IPS-15b (cell line): ENCODE results near the gene FOXS1.
A peak's percentile ranks its signal among the peaks of the same experiment; 100 is the strongest.
"Not testable (repeated sequence)": the region's sequence is repeated elsewhere in the genome, so short reads cannot be mapped to it uniquely, and the experiment has no call there.

Experiments used
- H3K27me3 ChIP-seq: one replicate; pipeline ENCODE4 v1.6.1; 2013; ENCODE audit warnings: low read length; ENCODE audit not compliant: control insufficient read depth, insufficient read depth
- H3K36me3 ChIP-seq: one replicate; pipeline ENCODE4 v1.6.1; 2013; ENCODE audit warnings: low read length; ENCODE audit not compliant: control insufficient read depth, insufficient read depth
- H3K4me1 ChIP-seq: one replicate; pipeline ENCODE4 v1.6.1; 2013; ENCODE audit warnings: mild to moderate bottlenecking, low read length; ENCODE audit not compliant: control insufficient read depth, insufficient read depth
- H3K4me3 ChIP-seq: one replicate; pipeline ENCODE4 v1.5.1; 2013; ENCODE audit warnings: low read depth, low read length
- H3K9ac ChIP-seq: one replicate; pipeline ENCODE4 v1.6.1; 2013; ENCODE audit warnings: low read depth, mild to moderate bottlenecking, low read length
- H3K9me3 ChIP-seq: one replicate; pipeline ENCODE4 v1.6.1; 2013; ENCODE audit warnings: mild to moderate bottlenecking, low read length; ENCODE audit not compliant: control insufficient read depth, insufficient read depth

The FOXS1 gene

DNA sequence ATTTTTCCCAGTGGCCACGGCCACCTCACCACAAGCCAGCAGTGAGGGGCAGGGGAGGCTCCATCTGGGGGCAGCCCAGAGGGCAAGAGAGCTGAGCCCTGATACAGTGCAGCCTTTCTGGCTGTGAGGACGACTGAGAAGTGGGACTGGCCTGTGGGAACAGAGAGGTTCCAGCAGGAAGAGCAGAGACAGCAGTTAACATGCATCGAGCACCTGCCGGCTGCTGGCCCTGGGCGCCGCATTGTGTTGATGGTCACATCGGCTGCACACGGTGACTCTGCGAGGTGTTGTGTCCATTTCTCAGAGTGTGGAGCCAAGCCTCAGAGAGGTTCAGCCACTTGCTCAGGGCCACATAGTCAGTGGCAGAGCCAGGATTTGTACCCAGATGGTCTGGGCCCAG, 9.8 kb downstream of the FOXS1 start:
- Histone ChIP-seq H3K27me3 (no peaks in the 10 kb centered on the region), H3K9ac (no peak overlapping the region), H3K4me3 (no peak overlapping the region), H3K36me3 (no peaks in the 10 kb centered on the region), H3K9me3 (no peaks in the 10 kb centered on the region), H3K4me1 (peaks cover 3% of the 10 kb centered on the region)

DNA sequence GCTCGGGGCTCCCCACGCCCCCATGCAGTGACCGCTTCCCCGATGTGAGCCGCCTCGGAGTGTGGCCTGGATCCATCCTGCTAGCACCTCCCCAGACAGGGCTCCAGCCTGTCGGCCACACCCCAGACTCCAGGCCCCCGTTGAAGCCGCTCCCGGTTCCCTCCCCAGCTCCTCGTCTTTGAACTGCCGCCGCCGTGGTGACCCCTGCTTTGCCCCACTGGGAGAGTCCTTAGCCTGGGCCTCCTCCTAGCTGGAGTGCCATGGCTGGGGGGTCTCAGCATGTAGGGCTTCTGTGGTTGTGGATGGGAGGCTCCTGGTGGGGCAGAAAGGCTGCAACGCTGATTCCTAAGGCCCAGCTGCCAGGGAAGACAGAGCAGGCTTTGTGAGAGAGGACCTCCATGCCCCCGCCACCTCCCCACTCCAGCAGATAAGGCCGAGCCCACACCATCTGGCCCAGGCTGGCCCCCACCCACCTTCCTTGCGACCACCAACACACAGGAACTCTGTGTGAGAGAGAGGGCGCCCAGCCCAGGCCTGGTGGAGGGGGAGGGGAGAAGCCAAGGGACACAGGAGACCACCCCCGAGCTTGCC, 11.4 kb downstream of the FOXS1 start:
- H3K9ac ChIP-seq: peak overlapping the region; percentile 12
- H3K4me3 ChIP-seq: no peak overlapping the region
- peaks cover 3% of the 10 kb centered on the region for H3K4me1 ChIP-seq
- H3K9me3 ChIP-seq: no peaks in the 10 kb centered on the region
- H3K27me3 ChIP-seq: no peaks in the 10 kb centered on the region
- no peaks in the 10 kb centered on the region for H3K36me3 ChIP-seq

DNA sequence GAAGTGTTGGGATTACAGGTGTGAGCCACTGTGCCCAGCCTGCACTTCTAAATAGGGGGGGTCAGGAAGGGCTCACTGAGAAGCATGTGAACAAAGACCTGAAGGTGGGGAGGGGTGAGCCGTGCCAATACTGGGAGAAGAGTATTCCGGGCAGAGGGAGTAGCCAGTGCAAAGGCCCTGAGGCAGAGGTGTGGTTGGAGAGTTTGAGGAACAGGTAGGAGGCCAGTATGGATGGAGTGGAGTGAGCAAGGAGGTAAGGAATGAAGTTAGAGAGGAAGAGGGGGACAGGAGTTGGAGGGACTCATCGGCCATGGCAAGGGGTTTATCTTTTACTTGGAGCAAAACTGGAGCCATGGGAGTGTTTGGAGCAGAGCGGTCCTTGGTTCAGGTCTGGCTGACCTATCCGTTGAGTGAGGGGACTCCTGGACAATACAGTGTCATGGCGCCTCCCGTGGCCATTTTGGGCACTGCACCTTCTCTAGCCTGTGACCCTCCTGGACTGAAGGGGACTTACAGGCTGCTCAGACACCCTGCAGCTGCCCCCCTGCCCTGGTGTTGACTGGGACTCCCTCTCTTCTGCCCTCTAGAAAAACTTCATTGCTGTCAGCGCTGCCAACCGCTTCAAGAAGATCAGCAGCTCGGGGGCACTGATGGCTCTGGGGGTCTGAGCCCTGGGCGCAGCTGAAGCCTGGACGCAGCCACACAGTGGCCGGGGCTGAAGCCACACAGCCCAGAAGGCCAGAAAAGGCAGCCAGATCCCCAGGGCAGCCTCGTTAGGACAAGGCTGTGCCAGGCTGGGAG, 12.1 kb downstream of the FOXS1 start:
- H3K27me3 ChIP-seq: no peaks in the 10 kb centered on the region
- H3K36me3 ChIP-seq: no peaks in the 10 kb centered on the region
- no peaks in the 10 kb centered on the region for H3K9me3 ChIP-seq
- H3K9ac ChIP-seq: peak overlapping the region; percentile 12
- H3K4me3 ChIP-seq: no peak overlapping the region
- peaks cover 3% of the 10 kb centered on the region for H3K4me1 ChIP-seq

DNA sequence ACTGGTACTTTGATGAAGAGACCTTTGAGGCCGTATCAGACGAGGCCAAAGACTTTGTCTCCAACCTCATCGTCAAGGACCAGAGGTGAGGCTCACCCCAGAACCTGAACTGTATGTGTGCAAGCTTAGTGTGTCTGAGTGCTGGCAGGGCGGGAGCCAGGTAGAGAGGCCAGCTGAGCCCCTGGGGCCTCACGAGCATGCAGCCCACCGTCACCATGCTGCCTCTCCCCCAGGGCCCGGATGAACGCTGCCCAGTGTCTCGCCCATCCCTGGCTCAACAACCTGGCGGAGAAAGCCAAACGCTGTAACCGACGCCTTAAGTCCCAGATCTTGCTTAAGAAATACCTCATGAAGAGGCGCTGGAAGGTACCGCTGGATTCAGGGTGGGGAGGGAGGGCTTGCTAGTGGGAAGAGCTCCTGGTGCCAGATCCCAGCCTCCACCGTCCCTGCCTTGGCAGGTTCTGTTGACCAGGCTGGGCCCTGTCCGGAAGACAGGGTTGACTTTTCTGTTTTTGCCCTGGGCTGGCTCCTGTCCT, 13.6 kb downstream of the FOXS1 start:
- H3K4me3 ChIP-seq: no peak overlapping the region
- no peaks in the 10 kb centered on the region for H3K27me3 ChIP-seq
- H3K9ac ChIP-seq: no peak overlapping the region
- H3K9me3 ChIP-seq: no peaks in the 10 kb centered on the region
- H3K36me3 ChIP-seq: no peaks in the 10 kb centered on the region
- peaks cover 3% of the 10 kb centered on the region for H3K4me1 ChIP-seq

DNA sequence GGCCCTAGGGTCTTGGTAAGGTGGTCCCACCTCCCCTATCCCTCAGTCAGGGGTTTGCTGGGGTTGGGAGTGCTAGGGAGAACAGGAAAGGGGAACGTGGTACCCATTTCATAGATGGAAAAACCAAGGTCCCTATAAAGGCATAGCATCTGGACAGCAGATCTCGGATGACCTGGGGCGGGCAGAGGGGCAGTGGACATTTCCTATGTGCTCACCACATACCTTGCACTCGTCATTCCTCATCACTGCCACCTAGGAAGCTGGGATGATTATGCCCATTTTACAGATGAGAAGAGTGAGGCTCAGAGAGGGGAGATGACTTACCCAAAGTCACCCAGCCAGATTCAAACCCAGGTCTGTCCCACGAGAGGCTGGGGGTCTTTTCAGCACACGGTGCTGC, 14.2 kb downstream of the FOXS1 start:
- Histone ChIP-seq H3K9me3 (no peaks in the 10 kb centered on the region), H3K4me1 (peaks cover under 1% of the 10 kb centered on the region), H3K4me3 (no peak overlapping the region), H3K9ac (no peak overlapping the region), H3K36me3 (no peaks in the 10 kb centered on the region), H3K27me3 (no peaks in the 10 kb centered on the region)

DNA sequence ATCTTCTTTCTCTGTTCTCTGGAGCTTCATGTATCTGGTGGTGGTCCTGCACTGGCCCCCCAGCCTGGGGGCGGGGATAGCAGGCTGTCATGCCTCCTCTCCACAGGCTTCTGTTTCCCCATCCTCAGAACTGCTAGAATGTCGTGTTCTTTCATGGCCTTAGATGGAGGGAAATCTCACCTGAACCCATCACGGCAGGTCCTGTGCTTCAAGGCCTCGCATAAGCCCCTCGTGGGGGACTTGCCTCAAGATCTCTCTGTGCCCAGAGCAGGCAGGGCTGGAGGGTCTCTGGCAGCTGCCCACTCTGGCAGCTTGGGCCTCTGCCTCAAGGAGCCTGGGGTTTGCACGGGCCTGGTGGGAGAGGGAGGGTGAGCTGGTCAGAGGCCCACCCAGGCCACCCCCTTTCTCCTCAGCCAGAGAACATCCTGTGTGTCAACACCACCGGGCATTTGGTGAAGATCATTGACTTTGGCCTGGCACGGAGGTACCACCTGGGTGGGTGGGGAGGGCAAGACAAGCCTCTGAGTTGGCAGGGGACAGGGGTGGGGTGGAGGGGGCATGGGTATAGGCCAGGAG, 14.9 kb downstream of the FOXS1 start:
- no peaks in the 10 kb centered on the region for H3K4me1 ChIP-seq
- no peaks in the 10 kb centered on the region for H3K9me3 ChIP-seq
- H3K9ac ChIP-seq: no peak overlapping the region

DNA sequence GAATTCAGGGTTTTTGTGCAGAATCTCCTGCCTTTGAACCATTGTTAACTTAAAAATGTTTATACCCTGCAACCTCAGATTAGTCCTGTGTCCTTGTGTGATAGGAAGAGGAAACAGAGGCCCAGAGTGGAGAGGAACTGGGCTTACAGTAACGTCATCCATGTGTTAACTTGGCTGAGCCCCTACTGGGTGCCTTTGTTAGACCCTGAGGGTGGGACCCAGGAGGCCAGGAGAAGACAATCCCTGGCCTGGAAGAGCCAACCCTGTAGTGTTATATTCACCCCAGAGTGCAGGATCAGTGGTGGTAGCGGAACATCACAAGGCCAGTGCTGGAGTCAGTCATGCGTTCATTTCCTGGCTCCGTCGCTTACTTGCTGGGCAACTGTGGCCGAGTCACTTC, 15.7 kb downstream of the FOXS1 start:
- no peaks in the 10 kb centered on the region for H3K27me3 ChIP-seq
- no peaks in the 10 kb centered on the region for H3K36me3 ChIP-seq

More for the DNA sequence above, 14.9 kb downstream of the FOXS1 start:
- H3K27me3 ChIP-seq: no peaks in the 10 kb centered on the region
- H3K36me3 ChIP-seq: no peaks in the 10 kb centered on the region
- H3K4me3 ChIP-seq: no peak overlapping the region

DNA sequence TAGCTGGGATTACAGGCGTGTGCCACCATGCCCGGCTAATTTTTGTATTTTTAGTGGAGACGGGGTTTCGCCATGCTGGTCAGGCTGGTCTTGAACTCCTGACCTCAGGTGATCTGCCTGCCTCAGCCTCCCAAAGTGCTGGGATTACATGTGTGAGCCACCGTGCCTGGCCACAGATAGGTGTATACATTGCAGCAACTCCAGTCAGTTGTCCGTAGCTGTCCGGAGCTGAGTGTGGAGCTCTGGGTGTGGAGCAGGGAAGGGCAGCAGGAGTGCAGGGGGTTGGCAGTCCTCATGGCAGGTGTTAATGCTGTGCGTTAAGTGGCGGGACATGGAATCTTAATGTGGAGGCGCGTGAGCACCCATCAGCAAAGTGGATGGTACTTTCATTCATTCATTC, 17.4 kb downstream of the FOXS1 start:
- not testable (repeated sequence) for H3K9me3 ChIP-seq, H3K27me3 ChIP-seq, H3K9ac ChIP-seq, H3K4me3 ChIP-seq, H3K4me1 ChIP-seq, H3K36me3 ChIP-seq

More for the DNA sequence above, 15.7 kb downstream of the FOXS1 start:
- H3K9me3 ChIP-seq: no peaks in the 10 kb centered on the region
- no peak overlapping the region for H3K9ac ChIP-seq
- no peaks in the 10 kb centered on the region for H3K4me1 ChIP-seq
- H3K4me3 ChIP-seq: no peak overlapping the region

DNA sequence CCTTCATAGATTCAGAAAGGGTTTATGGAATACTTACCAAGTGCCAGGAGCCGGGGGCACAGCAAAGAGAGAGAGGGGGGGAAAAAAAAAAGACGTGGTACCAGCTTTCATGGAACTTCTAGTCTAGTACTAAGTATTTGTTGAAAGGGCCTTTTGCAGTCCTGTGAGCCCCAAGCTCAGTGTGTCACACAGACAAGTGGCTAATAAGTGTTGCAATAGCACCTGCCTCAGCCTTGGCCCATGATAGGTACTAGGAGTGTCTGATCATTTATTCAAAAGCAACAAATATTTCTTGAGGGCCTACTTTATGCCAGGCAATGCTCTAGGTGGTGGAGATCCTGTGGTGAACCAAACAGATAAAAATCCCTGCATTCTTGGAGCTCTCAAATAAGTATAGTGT, 18.3 kb downstream of the FOXS1 start:
- Histone ChIP-seq H3K9me3 (no peaks in the 10 kb centered on the region), H3K4me3 (no peak overlapping the region), H3K27me3 (no peaks in the 10 kb centered on the region), H3K4me1 (peaks cover 2% of the 10 kb centered on the region), H3K36me3 (no peaks in the 10 kb centered on the region), H3K9ac (no peak overlapping the region)

DNA sequence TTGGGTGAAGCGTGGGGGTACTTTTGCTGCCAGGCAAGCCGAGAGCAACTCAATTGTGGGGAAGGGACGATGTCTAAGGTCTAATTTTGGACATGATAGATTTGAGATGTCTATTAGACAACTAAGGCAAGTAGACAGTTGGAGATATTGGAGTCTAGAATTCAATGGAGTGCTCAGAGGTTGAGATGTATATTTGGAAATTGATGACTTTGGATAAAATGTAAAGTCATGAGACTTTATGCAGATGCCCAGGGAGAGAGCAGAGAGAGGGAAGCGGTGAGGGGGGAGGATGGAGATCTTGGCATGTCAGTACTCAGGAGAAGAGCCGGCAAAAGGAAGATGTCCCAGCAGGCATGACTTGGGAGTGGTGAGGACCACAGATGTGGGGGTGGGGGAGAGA, 19.3 kb downstream of the FOXS1 start:
- no peak overlapping the region for H3K4me3 ChIP-seq
- H3K27me3 ChIP-seq: no peaks in the 10 kb centered on the region
- no peaks in the 10 kb centered on the region for H3K36me3 ChIP-seq
- no peak overlapping the region for H3K9ac ChIP-seq
- H3K9me3 ChIP-seq: no peaks in the 10 kb centered on the region
- H3K4me1 ChIP-seq: peaks cover 2% of the 10 kb centered on the region

DNA sequence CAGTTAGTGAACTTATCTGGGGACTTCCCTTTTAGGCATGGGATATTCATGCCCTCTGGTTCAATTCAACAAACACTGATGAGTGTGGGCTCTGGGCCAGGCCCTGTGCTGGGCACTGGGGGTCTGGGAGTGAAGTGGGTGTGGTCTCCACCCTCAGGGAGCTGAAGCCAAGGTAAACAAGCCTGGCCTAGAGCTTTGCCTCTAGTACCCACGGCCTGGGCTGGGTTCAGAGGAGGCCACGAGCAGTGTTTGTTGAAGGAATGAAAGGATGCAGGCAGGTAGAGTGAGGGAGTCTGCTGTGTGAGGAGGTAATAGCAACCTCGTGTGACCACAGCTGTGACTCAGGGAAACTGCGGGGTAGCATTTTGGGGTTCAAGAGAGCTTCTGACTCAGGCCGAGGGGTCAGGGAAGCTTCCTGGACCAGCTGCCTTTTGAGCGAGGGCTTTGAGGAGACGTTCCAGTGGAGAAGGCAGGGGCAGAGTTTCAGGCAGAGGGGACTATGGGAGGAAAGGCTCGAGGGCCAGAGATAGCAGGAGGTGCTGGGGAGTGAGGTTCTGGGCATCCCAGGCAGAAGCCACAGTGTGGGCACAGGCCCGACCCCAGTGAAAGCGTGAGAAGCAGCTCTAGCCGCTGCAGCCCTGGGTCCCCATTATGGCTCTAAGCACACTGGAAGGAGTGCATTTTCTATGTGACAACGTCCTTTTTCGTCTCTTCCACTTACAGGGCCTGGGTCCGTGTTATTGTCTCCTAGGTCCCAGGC, 20.7 kb downstream of the FOXS1 start:
- Histone ChIP-seq H3K9ac (no peak overlapping the region), H3K4me1 (peaks cover 2% of the 10 kb centered on the region), H3K4me3 (no peak overlapping the region), H3K27me3 (no peaks in the 10 kb centered on the region), H3K9me3 (no peaks in the 10 kb centered on the region), H3K36me3 (no peaks in the 10 kb centered on the region)
